Vagina (tissue), 2 donors: ENCODE results near the gene GLUD2. TPM values are rescaled to one million over a fixed set of nuclear protein-coding genes. Genes with fewer than 3 reads are reported as not detected.
"Not testable (repeated sequence)": the region's sequence is repeated elsewhere in the genome, so short reads cannot be mapped to it uniquely, and the experiment has no call there.

Experiments
- DNase-seq, 2 donors: peaks; one replicate each; pipeline ENCODE4 v3.0.0-alpha.2; 2017; ENCODE audit errors: extremely low spot score in 2 of 2
- H3K27ac ChIP-seq: fragments of 200-600 bp; sonication (generic); one replicate; pipeline ENCODE4 v1.5.1; 2019
- H3K27me3 ChIP-seq: fragments of 200-600 bp; sonication (generic); one replicate; pipeline ENCODE4 v1.5.1; 2019
- H3K36me3 ChIP-seq, 2 donors: fragments of 200-600 bp; sonication (generic); one replicate each; pipeline ENCODE4 v1.5.1; 2017 to 2019
- H3K4me1 ChIP-seq: fragments of 200-600 bp; sonication (generic); one replicate; pipeline ENCODE4 v1.5.1; 2019
- H3K4me3 ChIP-seq, 2 donors: fragments of 200-600 bp; sonication (generic); 1 replicate in 1 of 2; 2 replicates in 1 of 2; pipeline ENCODE4 v1.5.1; 2016 to 2019
- H3K9me3 ChIP-seq: fragments of 200-600 bp; sonication (generic); one replicate; pipeline ENCODE4 v1.5.1; 2019
- CTCF ChIP-seq, 3 experiments: fragments of 450-650 bp in 2 of 3; fragments of 200-600 bp in 1 of 3; sonication (generic) in 1 of 3; IDR thresholded peaks; one replicate each; pipeline ENCODE4 v1.5.1; 2017 to 2019; ENCODE audit warnings: antibody characterized with exemption in 3 of 3, mild to moderate bottlenecking in 2 of 3, moderate library complexity in 2 of 3
- POLR2A ChIP-seq, 2 donors: fragments of 450-650 bp; IDR thresholded peaks; one replicate each; pipeline ENCODE4 v1.6.1; 2017; ENCODE audit warnings: antibody characterized with exemption in 2 of 2, mild to moderate bottlenecking in 2 of 2, moderate library complexity in 2 of 2
- POLR2AphosphoS5 ChIP-seq, 2 donors: sonication (generic); formaldehyde crosslinking; IDR thresholded peaks; one replicate each; pipeline ENCODE4 v1.9.0; 2017; ENCODE audit warnings: antibody characterized with exemption in 2 of 2, mild to moderate bottlenecking in 2 of 2, low read depth in 1 of 2; ENCODE audit not compliant: insufficient read depth in 1 of 2
- intact Hi-C: fragments of 100-400 bp; cut with DNase I; formaldehyde crosslinking; loops from one replicate; pipeline ENCODE4 v1.15.1; 2023
- total RNA-seq: library from RNA; depleted of rRNA; stranded (reverse); fragments of >200 nt; gene quantifications from one replicate; pipeline ENCODE4 v1.2.3, GENCODE V29; 2016

Gene GLUD2
- total RNA-seq, result 0.98 TPM

DNA sequence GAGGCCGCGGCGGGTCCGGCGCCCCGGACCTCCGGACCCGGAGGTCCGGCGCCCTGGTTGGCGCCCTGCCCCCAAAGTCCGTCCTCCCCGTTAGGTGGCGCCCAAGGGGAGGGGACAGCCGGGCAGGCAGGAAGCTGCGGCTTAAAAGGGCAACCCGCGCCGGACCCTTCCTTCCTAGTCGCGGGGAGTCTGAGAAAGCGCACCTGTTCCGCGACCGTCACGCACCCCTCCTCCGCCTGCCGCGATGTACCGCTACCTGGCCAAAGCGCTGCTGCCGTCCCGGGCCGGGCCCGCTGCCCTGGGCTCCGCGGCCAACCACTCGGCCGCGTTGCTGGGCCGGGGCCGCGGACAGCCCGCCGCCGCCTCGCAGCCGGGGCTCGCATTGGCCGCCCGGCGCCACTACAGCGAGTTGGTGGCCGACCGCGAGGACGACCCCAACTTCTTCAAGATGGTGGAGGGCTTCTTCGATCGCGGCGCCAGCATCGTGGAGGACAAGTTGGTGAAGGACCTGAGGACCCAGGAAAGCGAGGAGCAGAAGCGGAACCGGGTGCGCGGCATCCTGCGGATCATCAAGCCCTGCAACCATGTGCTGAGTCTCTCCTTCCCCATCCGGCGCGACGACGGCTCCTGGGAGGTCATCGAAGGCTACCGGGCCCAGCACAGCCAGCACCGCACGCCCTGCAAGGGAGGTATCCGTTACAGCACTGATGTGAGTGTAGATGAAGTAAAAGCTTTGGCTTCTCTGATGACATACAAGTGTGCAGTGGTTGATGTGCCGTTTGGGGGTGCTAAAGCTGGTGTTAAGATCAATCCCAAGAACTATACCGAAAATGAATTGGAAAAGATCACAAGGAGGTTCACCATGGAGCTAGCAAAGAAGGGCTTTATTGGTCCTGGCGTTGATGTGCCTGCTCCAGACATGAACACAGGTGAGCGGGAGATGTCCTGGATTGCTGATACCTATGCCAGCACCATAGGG lies at the start of gene GLUD2:
TSS of gene GLUD2 (plus strand) at position 170 of the 979 bp plus-strand sequence. CDS start at position 245, 75 bp downstream.
- H3K27ac ChIP-seq, H3K36me3 ChIP-seq, H3K9me3 ChIP-seq, H3K4me1 ChIP-seq, DNase-seq, intact Hi-C loops, H3K27me3 ChIP-seq: not testable (repeated sequence)
- peak in 1 of 3 experiments; percentile 11 for TF ChIP-seq CTCF (IDR thresholded peaks at IDR 0.05)
- H3K4me3 ChIP-seq, result peak within 1 kb of the TSS; percentile 35 to 42

DNA sequence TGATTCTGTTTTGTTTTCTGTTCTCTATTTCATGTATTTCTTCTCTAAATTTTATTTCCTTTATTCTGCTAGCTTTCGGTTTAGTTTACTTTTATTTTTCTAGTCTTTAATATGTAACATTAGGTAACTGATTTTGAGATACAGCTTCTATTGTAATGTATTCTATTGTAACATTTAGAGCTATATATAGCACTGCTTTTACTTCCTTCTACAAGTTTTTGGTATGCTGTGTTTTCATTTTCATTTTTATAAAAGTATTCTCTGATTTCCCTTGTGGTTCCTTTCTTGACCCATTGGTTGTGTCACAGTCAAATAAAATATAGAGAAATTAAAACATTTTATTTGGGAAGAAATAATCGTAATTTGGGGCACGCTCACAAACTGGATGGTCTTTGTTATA lies 48.0 kb upstream of the GLUD2 start:
- TF ChIP-seq CTCF (IDR thresholded peaks at IDR 0.05) (no peak), POLR2A (IDR thresholded peaks at IDR 0.05) (no peak), POLR2AphosphoS5 (IDR thresholded peaks at IDR 0.05; ENCODE audit: insufficient read depth in 1 of 2, low read depth in 1 of 2) (no peak)
- intact Hi-C loops, result no loop called here
- DNase-seq, result no peak
- Histone ChIP-seq H3K9me3 (no peaks in the 10 kb centered on the region), H3K4me3 (no peak overlapping the region), H3K27me3 (no peaks in the 10 kb centered on the region), H3K27ac (no peak overlapping the region), H3K4me1 (no peaks in the 10 kb centered on the region), H3K36me3 (no peaks in the 10 kb centered on the region)

DNA sequence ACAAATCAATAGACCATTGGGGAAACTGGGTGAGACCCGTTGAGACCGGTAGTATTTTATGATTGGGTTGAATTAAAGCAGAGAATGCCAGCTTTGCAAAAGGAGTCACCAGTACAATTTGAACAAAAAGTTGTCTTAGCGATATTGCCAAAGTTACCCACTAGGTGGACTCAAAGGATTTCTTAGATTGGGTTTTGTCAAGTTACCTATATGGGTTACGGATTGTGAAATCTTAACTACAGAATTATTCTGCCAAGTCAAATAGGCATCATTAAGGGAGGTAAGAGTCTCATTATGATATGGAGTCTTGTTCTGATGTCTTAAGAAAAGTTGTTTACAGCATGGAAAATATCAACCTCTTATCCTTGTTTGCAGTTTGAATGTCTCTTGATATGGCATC lies 46.8 kb upstream of the GLUD2 start:
- no peak overlapping the region for H3K4me3 ChIP-seq
- DNase-seq, result no peak
- no peaks in the 10 kb centered on the region for H3K4me1 ChIP-seq
- no peaks in the 10 kb centered on the region for H3K9me3 ChIP-seq
- no peak overlapping the region for H3K27ac ChIP-seq
- TF ChIP-seq POLR2A (IDR thresholded peaks at IDR 0.05) (no peak), POLR2AphosphoS5 (IDR thresholded peaks at IDR 0.05; ENCODE audit: insufficient read depth in 1 of 2, low read depth in 1 of 2) (no peak), CTCF (IDR thresholded peaks at IDR 0.05) (no peak)
- no peaks in the 10 kb centered on the region for H3K36me3 ChIP-seq
- intact Hi-C loops, result no loop called here
- no peaks in the 10 kb centered on the region for H3K27me3 ChIP-seq

DNA sequence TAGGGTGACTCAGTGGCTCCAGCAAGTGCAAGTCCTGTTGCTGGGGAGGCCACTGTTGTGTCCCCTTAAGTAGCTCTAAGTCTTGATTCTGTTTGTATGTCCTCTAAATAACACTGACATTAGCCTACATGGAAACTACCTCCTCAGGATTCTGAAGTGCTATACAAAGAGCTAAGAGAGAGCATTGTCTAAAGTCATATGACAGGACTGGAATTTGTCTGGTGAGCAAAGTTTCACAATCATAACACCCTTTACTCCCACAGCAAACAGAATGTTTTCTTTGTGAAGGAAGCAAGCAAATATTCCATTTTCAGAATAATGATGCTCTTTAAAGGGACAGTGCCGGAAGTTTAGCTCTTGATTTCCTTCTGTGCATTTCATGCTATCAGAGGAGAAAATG lies 38.5 kb upstream of the GLUD2 start:
- Histone ChIP-seq H3K4me3 (no peak overlapping the region), H3K36me3 (no peaks in the 10 kb centered on the region), H3K9me3 (no peaks in the 10 kb centered on the region), H3K4me1 (no peaks in the 10 kb centered on the region), H3K27me3 (no peaks in the 10 kb centered on the region), H3K27ac (no peak overlapping the region)
- DNase-seq, result no peak
- TF ChIP-seq POLR2A (IDR thresholded peaks at IDR 0.05) (no peak), POLR2AphosphoS5 (IDR thresholded peaks at IDR 0.05; ENCODE audit: insufficient read depth in 1 of 2, low read depth in 1 of 2) (no peak), CTCF (IDR thresholded peaks at IDR 0.05) (no peak)
- intact Hi-C loops, result no loop called here

GRCh38 chrX:121009764-121010163 lies 37.6 kb upstream of the GLUD2 start:
- H3K36me3 ChIP-seq, result no peaks in the 10 kb centered on the region
- H3K4me3 ChIP-seq, result no peak overlapping the region
- no peaks in the 10 kb centered on the region for H3K27me3 ChIP-seq
- DNase-seq, result no peak
- H3K9me3 ChIP-seq, result no peaks in the 10 kb centered on the region
- no peak overlapping the region for H3K27ac ChIP-seq
- no peaks in the 10 kb centered on the region for H3K4me1 ChIP-seq
- intact Hi-C loops, result no loop called here
- TF ChIP-seq POLR2A (IDR thresholded peaks at IDR 0.05) (no peak), CTCF (IDR thresholded peaks at IDR 0.05) (no peak), POLR2AphosphoS5 (IDR thresholded peaks at IDR 0.05; ENCODE audit: insufficient read depth in 1 of 2, low read depth in 1 of 2) (no peak)
